Stimulated activated CD4-positive, alpha-beta T cell treated with anti-CD3 and anti-CD28 coated beads, Interleukin-1b, Interleukin-23, amount 100 ng/mL, for 4 hours (primary cell): ENCODE results near the gene GTSE1.

Experiments
- DNase-seq, 2 donors: peaks; one replicate each; pipeline ENCODE4 v3.0.0-alpha.2; 2020; ENCODE audit warnings: low read depth in 2 of 2

The GTSE1 gene

DNA sequence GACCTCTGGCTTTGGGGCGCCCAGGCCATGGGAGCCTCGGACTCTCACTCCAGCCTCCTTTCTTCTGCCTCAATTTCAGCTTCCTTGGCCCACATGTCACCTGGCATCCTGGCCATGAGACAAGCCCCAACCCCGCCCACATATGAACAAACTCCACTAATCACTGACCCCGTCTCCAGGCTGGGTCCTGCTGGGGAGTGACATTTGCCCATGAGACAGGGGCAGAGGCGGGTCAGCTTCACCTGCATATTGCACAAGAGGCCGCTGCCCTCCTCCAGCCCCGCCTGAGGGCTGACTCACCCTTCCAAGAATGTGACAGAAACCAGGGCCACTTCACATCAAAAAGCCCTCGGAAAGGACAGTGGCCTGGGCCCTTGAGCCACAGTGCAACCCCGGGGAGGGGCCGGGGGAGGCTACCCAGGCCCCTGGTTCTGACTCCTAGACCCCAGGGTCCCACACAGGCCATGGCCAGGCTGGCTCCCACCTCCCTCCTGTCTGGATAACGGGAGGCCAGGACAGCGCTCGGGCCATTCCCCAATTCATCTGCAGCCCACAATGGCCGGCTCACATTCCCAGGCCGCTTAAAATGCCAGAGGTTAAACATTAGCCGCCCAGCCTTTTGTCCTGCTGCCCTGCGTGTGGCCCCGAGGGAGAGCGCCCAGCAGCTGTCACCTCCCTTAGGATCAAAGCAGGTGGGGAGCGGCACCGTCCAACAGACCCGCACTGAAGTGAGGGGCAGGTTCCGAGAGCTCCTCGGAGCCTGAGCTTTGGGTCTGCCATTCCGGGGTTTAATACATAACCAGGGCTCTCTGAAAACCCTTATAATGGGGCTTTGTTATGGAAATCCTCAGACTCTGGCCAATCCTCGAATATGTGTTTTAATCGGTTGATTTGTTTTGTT lies 81.1 kb downstream of the GTSE1 start:
- no peak for DNase-seq

DNA sequence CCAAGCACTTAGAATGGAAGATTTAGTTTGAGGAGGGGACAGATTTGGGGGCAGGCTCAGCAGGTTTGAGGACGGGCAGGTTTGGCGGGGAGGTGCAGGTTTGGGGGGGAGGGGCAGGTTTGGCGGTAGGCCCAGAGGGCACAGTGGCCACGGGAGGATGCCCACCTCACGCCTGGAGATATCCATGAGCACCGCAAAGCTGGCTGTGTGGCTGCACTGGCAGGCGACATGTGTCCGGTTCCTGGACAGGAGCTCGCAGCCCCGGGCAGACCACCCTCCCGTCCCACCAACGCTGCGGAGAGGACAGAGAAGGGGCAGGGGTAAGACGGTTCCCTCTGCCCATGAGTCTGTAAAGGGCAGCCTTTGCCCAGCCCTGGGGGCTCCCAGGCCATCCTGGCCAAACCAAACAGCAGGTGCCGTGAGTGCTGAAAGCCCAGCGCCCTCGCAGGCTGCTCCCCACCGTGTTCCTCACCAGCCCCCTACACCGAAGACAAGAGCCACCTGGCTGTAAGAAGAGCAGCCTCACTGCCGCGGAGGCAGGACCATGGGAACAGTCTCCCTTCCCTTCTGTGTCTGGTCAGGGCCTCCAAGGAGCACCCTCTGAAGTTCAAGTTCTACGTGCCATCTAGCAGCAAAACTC lies 81.9 kb downstream of the GTSE1 start:
- no peak for DNase-seq

DNA sequence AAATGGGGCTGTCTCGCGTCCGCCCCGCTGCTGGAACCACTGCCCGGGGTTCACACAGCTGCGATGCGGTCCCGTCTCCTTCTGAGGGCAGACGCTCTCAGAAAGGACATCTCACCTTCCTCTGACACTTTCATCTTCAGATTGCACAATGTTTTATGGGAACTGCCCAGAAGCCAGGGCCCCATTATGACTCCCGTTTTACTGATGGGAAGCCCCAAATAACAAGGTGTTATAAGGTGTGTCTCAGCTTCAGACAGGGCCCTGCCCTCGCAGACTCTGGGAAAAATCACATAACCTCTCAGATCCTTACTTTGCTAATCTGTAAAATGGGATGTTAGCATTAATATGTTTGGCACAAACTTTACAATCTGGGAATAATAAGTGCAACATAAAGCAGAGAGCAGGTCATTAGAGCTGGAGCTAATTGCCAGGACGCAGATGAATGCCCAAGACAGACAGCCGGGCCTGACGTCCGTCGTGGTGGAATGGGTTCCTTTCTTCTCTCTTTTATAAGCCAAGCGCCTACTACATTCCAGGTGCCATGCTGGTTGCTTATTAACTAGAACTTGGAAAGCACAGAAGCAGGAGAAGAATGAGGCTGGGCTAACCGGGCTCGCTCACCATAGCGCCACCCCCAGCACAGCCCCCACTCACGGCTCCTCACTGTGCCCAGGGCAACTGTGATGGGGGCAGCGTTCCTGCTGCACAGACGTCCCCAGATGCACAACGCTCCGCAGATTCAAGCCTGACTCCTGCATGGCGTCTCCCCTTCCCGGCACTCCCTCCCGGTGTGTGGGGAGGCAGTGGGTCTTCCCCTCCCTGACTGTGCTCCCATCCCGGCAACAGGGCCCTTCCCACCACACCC lies 82.6 kb downstream of the GTSE1 start:
- no peak for DNase-seq

DNA sequence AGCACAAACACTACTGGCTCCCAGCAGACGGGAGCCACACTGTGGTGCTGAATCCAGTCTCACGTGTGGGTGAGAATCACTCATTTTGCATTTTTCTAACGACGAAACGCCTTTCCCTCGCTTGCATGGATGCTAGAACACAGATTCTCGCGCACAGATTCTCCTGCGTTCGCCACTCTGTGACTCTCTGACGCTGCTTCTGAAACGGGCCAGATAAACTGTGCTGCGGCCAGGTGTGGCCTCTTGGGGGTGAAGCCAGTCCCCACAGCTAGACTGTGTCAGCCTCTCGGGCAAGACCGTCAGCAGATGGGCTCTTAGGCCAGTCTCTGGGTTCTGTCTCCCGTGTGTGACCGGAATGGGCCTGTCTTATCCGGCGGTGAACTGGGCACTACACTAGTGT lies 83.4 kb downstream of the GTSE1 start:
- no peak for DNase-seq
